LNCAP (cell line): ENCODE measurements around the gene SCGB1D4.

ENCODE experiments used
- CTCF ChIP-seq: fragments of 450-650 bp; IDR thresholded peaks from 2 replicates; pipeline ENCODE4 v1.5.1; 2017; ENCODE audit warnings: mild to moderate bottlenecking

The SCGB1D4 gene

GRCh38 chr11:62298975-62299374 is at the start of gene SCGB1D4:
Gene SCGB1D4, minus strand, starts transcription at chr11:62299075. Its CDS starts 65 bp downstream, at chr11:62299010.
- TF ChIP-seq CTCF: no peak

- TF ChIP-seq CTCF: no peak
These were observed 47.0 kb upstream of the SCGB1D4 start for GRCh38 chr11:62345861-62346260.

- no peak for TF ChIP-seq CTCF
These were observed 45.3 kb upstream of the SCGB1D4 start for GRCh38 chr11:62344210-62344609.

- TF ChIP-seq CTCF: no peak
These were observed 42.7 kb upstream of the SCGB1D4 start for GRCh38 chr11:62341588-62341987.

GRCh38 chr11:62340269-62340901 is 41.5 kb upstream of the SCGB1D4 start:
- peak; percentile 82 for TF ChIP-seq CTCF

GRCh38 chr11:62338218-62338617 is 39.3 kb upstream of the SCGB1D4 start:
- no peak for TF ChIP-seq CTCF

- TF ChIP-seq CTCF: no peak
These were observed 38.7 kb upstream of the SCGB1D4 start, which contains the start of gene ASRGL1 for GRCh38 chr11:62337303-62338181. Gene ASRGL1, plus strand, starts transcription at chr11:62337448. Its CDS starts 530 bp downstream, at chr11:62337978.
